ENCODE measurements around the gene TSEN15. TPM values are rescaled to one million over a fixed set of nuclear protein-coding genes. Genes with fewer than 3 reads are reported as not detected.

The TSEN15 gene
- total RNA-seq, 2 donors from 2014 or later: 17.1 to 23.1 TPM

GRCh38 chr1:184101571-184101970, 50.0 kb downstream of the TSEN15 start:
- Histone ChIP-seq H3K27me3 (no peaks in the 10 kb centered on the region), H3K4me1 (no peaks in the 10 kb centered on the region), H3K4me3 (no peak overlapping the region), H3K27ac (no peak overlapping the region), H3K36me3 (replicated peaks in 1 of 2; ENCODE audit: insufficient read depth in 1 of 2, low read depth in 2 of 2) (no peaks in the 10 kb centered on the region), H3K9me3 (no peaks in the 10 kb centered on the region)
- DNase-seq: no peak
- ATAC-seq: no peak
- TF ChIP-seq POLR2A (IDR thresholded peaks at IDR 0.05) (no peak), CTCF (IDR thresholded peaks at IDR 0.05) (no peak)
- intact Hi-C loops (cut with DNase I): no loop called here
- 63 to 81% methylated on average over 1 of the region's 1 CpG for WGBS, 2 donors

GRCh38 chr1:184110272-184111204, 59.0 kb downstream of the TSEN15 start:
- no peak for DNase-seq
- intact Hi-C loops (cut with DNase I): no loop called here
- H3K27me3 ChIP-seq: no peaks in the 10 kb centered on the region
- H3K36me3 ChIP-seq (replicated peaks in 1 of 2; ENCODE audit: insufficient read depth in 1 of 2, low read depth in 2 of 2): no peaks in the 10 kb centered on the region
- no peaks in the 10 kb centered on the region for H3K9me3 ChIP-seq
- no peak overlapping the region for H3K27ac ChIP-seq
- no peaks in the 10 kb centered on the region for H3K4me1 ChIP-seq
- TF ChIP-seq CTCF (IDR thresholded peaks at IDR 0.05) (no peak), POLR2A (IDR thresholded peaks at IDR 0.05) (no peak)
- WGBS, 2 donors: 83 to 92% methylated on average over 11 of the region's 11 CpGs
- no peak for ATAC-seq
- no peak overlapping the region for H3K4me3 ChIP-seq

- TF ChIP-seq POLR2A (IDR thresholded peaks at IDR 0.05) (no peak), CTCF (IDR thresholded peaks at IDR 0.05) (no peak)
- H3K27me3 ChIP-seq: no peaks in the 10 kb centered on the region
- no peak overlapping the region for H3K27ac ChIP-seq
- DNase-seq: no peak
- ATAC-seq: no peak
- intact Hi-C loops (cut with DNase I): no loop called here
- no peaks in the 10 kb centered on the region for H3K9me3 ChIP-seq
- 57 to 59% methylated on average over 2 of the region's 2 CpGs for WGBS, 2 donors
- H3K4me1 ChIP-seq: no peaks in the 10 kb centered on the region
- H3K36me3 ChIP-seq (replicated peaks in 1 of 2; ENCODE audit: insufficient read depth in 1 of 2, low read depth in 2 of 2): no peaks in the 10 kb centered on the region
- H3K4me3 ChIP-seq: no peak overlapping the region
Observed at GRCh38 chr1:184112176-184112948, 60.8 kb downstream of the TSEN15 start.

- 67 to 93% methylated on average over 1 of the region's 1 CpG for WGBS, 2 donors
- intact Hi-C loops (cut with DNase I): no loop called here
- TF ChIP-seq POLR2A (IDR thresholded peaks at IDR 0.05) (no peak), CTCF (IDR thresholded peaks at IDR 0.05) (no peak)
Observed at GRCh38 chr1:184113251-184113650, 61.7 kb downstream of the TSEN15 start.

More at GRCh38 chr1:184113251-184113650, 61.7 kb downstream of the TSEN15 start:
- no peaks in the 10 kb centered on the region for H3K36me3 ChIP-seq (replicated peaks in 1 of 2; ENCODE audit: insufficient read depth in 1 of 2, low read depth in 2 of 2)
- ATAC-seq (no peak), DNase-seq (no peak)
- no peaks in the 10 kb centered on the region for H3K27me3 ChIP-seq
- no peaks in the 10 kb centered on the region for H3K4me1 ChIP-seq
- no peak overlapping the region for H3K27ac ChIP-seq
- H3K9me3 ChIP-seq: no peaks in the 10 kb centered on the region
- H3K4me3 ChIP-seq: no peak overlapping the region

Data from body of pancreas (tissue), 4 donors.